Measurements from ENCODE around the gene ZNF93.

Gene ZNF93

GRCh38 chr19:19937403-19937802 lies 36.7 kb downstream of the ZNF93 start:
- Histone ChIP-seq H3K4me2 (no peak overlapping the region), H3K9ac (no peak overlapping the region), H3K79me2 (ENCODE audit: insufficient read depth, low read depth) (no peaks in the 10 kb centered on the region), H2AFZ (ENCODE audit: low read depth) (no peak overlapping the region), H3K4me1 (ENCODE audit: low read depth, poor library complexity, severe bottlenecking) (no peaks in the 10 kb centered on the region), H3K27ac (no peak overlapping the region), H4K20me1 (ENCODE audit: insufficient read depth) (no peaks in the 10 kb centered on the region), H3K27me3 (ENCODE audit: insufficient read depth, low read depth) (no peaks in the 10 kb centered on the region), H3K4me3 (IDR thresholded peaks at IDR 0.05; ENCODE audit: insufficient read depth, low read depth, low read length) (no peak overlapping the region), H3K36me3 (ENCODE audit: insufficient read depth) (no peaks in the 10 kb centered on the region)
- no peak for TF ChIP-seq CTCF (conservative IDR thresholded peaks at IDR 0.05; ENCODE audit: low read depth, low read length)

- Histone ChIP-seq H3K4me1 (ENCODE audit: low read depth, poor library complexity, severe bottlenecking) (no peaks in the 10 kb centered on the region), H3K4me3 (IDR thresholded peaks at IDR 0.05; ENCODE audit: insufficient read depth, low read depth, low read length) (no peak overlapping the region), H3K79me2 (ENCODE audit: insufficient read depth, low read depth) (no peaks in the 10 kb centered on the region), H3K27ac (no peak overlapping the region), H4K20me1 (ENCODE audit: insufficient read depth) (no peaks in the 10 kb centered on the region), H3K9ac (no peak overlapping the region), H3K27me3 (ENCODE audit: insufficient read depth, low read depth) (no peaks in the 10 kb centered on the region), H3K36me3 (ENCODE audit: insufficient read depth) (no peaks in the 10 kb centered on the region), H3K4me2 (no peak overlapping the region), H2AFZ (ENCODE audit: low read depth) (no peak overlapping the region)
- TF ChIP-seq CTCF (conservative IDR thresholded peaks at IDR 0.05; ENCODE audit: low read depth, low read length) = no peak
These were observed 37.7 kb downstream of the ZNF93 start for GRCh38 chr19:19938449-19938848.

- no peak overlapping the region for H3K4me3 ChIP-seq (IDR thresholded peaks at IDR 0.05; ENCODE audit: insufficient read depth, low read depth, low read length)
- no peak overlapping the region for H2AFZ ChIP-seq (ENCODE audit: low read depth)
- no peaks in the 10 kb centered on the region for H4K20me1 ChIP-seq (ENCODE audit: insufficient read depth)
- H3K36me3 ChIP-seq (ENCODE audit: insufficient read depth) = no peaks in the 10 kb centered on the region
- H3K9ac ChIP-seq = no peak overlapping the region
- H3K27ac ChIP-seq = no peak overlapping the region
- H3K79me2 ChIP-seq (ENCODE audit: insufficient read depth, low read depth) = no peaks in the 10 kb centered on the region
- TF ChIP-seq CTCF (conservative IDR thresholded peaks at IDR 0.05; ENCODE audit: low read depth, low read length) = no peak
- H3K4me1 ChIP-seq (ENCODE audit: low read depth, poor library complexity, severe bottlenecking) = no peaks in the 10 kb centered on the region
- H3K27me3 ChIP-seq (ENCODE audit: insufficient read depth, low read depth) = no peaks in the 10 kb centered on the region
- H3K4me2 ChIP-seq = no peak overlapping the region
These were observed 43.3 kb downstream of the ZNF93 start for GRCh38 chr19:19943848-19944582.

GRCh38 chr19:19944583-19944880 lies 43.8 kb downstream of the ZNF93 start:
- Histone ChIP-seq H4K20me1 (ENCODE audit: insufficient read depth) (no peaks in the 10 kb centered on the region), H2AFZ (ENCODE audit: low read depth) (no peak overlapping the region), H3K27me3 (ENCODE audit: insufficient read depth, low read depth) (no peaks in the 10 kb centered on the region), H3K4me1 (ENCODE audit: low read depth, poor library complexity, severe bottlenecking) (no peaks in the 10 kb centered on the region), H3K9ac (no peak overlapping the region), H3K27ac (no peak overlapping the region), H3K79me2 (ENCODE audit: insufficient read depth, low read depth) (no peaks in the 10 kb centered on the region), H3K36me3 (ENCODE audit: insufficient read depth) (no peaks in the 10 kb centered on the region), H3K4me3 (IDR thresholded peaks at IDR 0.05; ENCODE audit: insufficient read depth, low read depth, low read length) (no peak overlapping the region), H3K4me2 (no peak overlapping the region)
- TF ChIP-seq CTCF (conservative IDR thresholded peaks at IDR 0.05; ENCODE audit: low read depth, low read length) = no peak
